ENCODE results near the gene RCE1. TPM values are rescaled to one million over a fixed set of nuclear protein-coding genes. Genes with fewer than 3 reads are reported as not detected.

The RCE1 gene
- total RNA-seq, 1 donor from 2014 or later: 25.5 TPM

- intact Hi-C loops (cut with micrococcal nuclease): loop anchor here (5.0 kb wide), 3 partner anchors 113 to 663 kb away; partner anchors contain the start of genes CDK2AP2, PC, PITPNM1 and RBM4B
Measured at GRCh38 chr11:66844496-66845142, 1.4 kb downstream of the RCE1 start.

DNA sequence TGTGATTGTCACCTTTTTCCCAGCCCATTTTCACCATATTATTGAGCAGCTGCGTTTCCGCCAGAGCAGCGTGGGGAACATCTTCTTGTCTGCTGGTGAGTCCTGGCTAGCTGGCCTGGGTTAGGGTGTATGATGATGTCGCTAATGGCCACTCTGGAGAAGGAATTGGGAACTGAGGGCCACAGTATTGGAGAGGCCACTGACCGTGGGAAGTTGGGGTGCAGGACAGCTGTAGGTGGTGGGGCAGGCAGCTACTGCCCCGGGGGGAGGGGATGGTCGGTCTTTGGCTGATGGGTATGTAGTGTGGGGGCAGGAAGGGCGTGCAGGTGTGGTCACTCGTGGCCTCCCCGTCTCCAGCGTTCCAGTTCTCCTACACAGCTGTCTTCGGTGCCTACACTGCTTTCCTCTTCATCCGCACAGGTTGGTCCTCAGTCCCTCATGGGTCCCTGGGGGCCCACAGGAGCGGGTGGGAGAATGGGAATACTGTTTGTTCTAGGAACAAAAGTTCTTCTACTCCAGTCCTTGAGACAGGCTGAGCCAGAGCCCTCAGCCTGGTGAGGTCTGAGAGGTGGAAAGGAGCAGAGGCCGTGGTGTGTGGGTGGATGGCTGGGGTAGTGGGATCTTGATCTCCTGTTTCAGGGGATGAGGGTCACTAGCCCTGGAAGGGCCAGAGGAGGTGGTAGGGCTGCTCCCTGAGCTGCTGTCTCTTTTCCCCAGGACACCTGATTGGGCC lies 2.1 kb downstream of the RCE1 start:
- intact Hi-C loops (cut with micrococcal nuclease): no loop called here

DNA sequence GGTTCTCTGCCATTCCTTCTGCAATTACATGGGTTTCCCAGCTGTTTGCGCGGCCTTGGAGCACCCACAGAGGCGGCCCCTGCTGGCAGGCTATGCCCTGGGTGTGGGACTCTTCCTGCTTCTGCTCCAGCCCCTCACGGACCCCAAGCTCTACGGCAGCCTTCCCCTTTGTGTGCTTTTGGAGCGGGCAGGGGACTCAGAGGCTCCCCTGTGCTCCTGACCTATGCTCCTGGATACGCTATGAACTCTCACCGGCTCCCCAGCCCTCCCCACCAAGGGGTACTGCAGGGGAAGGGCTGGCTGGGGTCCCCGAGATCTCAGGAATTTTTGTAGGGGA lies 2.6 kb downstream of the RCE1 start:
- intact Hi-C loops (cut with micrococcal nuclease): no loop called here

GRCh38 chr11:66846671-66847091 lies 3.4 kb downstream of the RCE1 start:
- intact Hi-C loops (cut with micrococcal nuclease): no loop called here

- intact Hi-C loops (cut with micrococcal nuclease): no loop called here
Measured at GRCh38 chr11:66847461-66848232, 4.4 kb downstream of the RCE1 start.

GRCh38 chr11:66848671-66849500 lies 5.6 kb downstream of the RCE1 start:
- intact Hi-C loops (cut with micrococcal nuclease): no loop called here

DNA sequence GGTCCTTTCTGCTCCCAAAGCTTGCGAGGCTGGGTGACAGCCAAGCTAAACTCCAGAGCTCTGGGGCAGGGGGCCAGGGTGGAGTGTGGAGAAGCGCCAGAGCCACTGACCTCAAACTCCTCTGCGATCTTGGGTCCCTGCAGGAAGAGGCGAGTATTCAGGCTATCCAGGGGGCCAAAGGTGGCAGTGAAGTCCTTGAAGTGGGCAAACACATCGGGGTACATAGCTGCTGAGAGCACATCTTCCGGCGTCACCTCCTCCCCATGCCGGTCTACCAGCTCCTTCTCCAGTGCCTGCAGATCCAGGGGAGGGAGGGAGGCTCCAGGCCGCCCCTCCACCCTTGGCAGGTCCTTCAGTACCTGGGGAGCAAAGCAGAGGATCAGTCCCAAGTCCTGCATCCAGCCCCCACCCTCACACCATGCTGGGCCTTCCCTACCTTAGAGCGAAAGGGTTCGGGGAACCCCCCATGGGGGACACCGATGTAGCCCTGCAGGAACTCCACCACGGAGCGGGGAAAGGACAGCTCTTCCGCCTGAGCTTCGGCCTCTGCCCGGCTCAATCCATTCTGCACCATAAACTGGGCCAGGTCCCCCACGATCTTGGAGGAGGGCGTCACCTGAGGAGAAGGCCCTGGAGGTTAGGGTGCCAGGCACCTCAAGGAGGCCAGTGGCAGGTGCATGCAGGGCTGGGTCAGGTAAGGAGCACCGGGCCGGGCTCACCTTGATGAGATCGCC lies 6.4 kb downstream of the RCE1 start:
- intact Hi-C loops (cut with micrococcal nuclease): no loop called here

- intact Hi-C loops (cut with micrococcal nuclease): no loop called here
Measured at GRCh38 chr11:66850235-66850587, 7.0 kb downstream of the RCE1 start.

GRCh38 chr11:66850588-66851238 lies 7.5 kb downstream of the RCE1 start:
- intact Hi-C loops (cut with micrococcal nuclease): no loop called here

- intact Hi-C loops (cut with micrococcal nuclease): no loop called here
Measured at GRCh38 chr11:66851239-66851596, 8.0 kb downstream of the RCE1 start.

DNA sequence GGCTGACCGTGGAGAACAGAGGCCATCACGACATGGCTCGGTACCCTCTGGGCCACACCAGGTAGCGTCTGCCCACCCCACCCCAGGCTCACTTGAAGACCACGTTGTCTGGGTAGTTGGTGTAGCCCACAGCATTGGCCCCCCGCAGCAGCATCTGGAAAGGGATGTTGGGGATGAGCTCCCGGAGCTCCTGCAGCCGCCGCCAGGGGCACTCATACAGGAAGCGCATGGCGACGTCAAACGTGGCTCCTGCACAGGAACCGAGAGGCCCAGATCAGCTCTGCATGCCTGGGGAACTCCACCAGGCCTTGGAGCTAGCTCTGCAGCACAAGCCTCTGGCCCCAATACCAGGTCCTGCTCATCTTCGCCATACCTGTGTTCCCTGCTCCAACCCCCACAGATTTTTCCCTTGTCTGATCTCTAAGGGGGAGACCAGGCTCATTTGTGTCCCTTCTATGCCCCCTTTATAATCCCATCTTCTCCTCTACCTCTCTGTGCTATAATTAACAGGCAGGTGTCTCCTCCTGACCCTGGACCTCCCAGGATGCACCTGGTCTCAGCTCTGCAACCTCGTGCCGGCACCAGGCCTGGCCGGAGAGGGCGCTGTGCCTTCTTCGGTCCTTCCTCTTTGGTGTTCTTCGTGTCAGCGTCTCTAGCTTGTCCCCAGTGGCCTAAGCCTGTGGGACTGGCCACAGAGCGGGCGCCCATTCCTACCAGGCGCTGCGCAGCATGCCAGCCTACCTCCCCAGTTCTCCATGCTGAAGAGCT lies 8.6 kb downstream of the RCE1 start:
- intact Hi-C loops (cut with micrococcal nuclease): no loop called here

DNA sequence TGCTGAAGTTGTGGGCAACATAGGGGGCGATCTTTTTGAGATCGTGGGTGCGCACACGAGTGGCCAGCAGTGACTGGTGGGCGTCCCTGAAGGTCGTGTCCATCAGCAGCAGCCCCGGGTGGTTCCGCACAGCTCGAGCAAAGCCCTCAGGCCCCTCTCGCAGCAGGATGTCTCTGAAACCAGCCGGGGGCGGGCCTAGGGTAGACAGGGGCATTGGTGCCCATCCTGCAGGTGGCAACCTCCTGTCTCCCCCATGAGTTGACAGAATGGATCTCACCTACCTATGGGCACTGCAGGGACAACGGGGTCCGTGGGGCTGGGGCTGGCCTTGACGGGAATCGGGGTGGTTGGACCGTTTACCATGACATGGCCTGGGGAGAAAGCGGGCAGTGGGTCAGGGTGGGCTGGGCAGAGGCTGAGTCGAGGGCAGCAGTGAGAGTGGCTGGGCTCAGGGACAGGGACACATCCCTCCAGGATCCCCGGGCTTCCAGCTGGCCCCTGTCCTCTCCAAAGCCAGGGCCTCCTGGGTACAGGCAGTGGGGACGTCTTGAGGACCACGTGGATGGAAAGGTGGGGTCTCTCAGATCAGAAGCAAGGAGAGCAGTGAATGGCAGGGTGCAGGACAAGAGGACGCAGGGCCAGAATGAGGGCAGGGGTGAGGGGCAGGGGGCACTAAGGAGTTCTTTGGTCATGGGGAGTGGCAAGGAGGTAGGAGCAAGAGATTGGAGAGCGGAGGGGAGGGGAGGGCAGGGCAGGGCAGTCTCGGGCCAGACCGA lies 9.4 kb downstream of the RCE1 start:
- intact Hi-C loops (cut with micrococcal nuclease): no loop called here

DNA sequence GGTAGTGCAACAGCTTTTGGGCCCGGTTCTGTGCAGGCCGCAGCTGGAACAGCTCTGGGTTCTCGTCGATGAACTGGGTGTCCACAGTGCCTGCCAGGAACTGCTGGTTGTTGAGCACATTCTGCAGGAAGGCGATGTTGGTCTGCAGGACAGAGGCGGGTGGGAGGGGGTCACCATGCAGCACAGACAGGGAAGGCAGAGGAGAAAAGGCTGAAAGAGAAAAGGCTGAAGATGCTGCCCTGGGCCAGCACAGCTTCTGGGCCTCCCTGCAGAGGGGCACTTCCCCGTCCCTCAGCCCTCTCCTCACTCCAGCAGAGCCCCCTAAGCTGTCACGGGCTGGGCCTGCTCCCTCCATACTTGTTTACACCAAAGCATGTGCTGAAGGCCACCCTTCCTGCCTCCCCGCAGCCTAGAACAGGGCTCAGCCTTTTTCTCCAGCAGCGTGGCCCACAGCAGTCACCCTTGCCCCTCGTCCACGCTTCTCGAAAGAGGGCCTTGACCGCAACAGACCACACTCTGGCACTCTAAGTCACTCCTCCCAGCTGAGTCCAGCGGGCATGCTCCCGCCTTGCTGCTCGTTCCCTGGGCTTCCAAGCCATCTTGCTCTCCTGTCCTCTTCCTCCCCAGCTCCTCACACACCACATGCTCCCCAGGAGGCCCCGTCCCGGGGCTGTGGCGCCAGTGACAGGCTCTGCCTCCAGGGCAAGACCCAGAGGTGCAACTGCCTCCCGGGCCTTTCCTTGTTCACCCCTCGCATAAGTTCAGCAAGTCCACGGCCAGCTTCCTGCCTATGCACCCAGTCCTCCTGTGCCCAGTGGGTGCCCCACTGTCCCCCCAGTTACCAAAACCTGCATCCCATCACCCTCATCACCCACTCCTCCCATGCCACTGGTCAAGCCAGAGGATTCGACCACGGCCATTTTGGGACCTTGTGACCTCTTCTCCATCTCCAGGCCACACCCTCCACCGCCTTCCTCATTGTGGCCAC lies 10.3 kb downstream of the RCE1 start:
- intact Hi-C loops (cut with micrococcal nuclease): no loop called here

DNA sequence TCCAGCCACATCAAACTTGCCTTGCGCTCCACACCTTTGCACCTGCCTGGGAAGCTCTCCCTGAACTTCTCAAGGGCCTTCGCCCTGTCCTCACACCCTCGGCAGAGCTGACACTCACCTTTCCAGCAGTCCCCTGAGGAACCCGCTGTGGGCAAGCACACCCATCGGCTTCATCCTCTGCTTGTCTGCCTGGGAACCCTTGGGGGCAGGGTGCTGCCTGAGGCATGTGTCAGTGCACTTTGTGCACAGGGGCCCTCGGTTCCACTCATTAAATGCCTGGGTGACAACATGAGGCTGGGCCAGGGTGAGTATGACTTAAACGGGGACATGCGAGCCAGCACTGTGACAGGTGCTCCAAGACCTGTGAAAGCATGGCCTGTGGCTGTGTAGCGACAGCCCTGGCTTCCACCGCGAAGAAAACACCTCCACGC lies 11.0 kb downstream of the RCE1 start:
- intact Hi-C loops (cut with micrococcal nuclease): no loop called here

DNA sequence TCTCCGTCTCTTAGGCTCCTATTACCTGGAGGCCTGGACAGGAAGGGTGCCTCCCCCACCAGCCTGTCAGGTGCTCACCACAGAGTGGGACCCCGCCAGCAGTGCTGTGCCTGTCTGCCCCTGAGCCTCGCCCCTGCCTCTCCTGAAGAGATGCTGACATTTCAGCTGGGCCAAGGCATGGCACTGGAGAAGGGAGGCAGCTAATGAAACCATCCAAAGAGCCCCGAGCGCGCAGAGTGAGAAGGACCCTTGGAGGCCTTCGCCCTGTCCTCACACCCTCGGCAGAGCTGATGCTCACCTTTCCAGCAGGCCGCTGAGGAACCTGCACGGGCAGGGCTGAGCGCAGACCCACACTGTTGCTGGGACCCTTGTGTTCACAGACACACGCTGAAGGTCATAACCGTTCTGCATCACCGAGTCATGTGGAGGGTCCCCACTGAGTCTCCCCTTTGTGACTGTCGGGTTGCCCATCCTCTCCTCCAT lies 11.5 kb downstream of the RCE1 start:
- intact Hi-C loops (cut with micrococcal nuclease): no loop called here

DNA sequence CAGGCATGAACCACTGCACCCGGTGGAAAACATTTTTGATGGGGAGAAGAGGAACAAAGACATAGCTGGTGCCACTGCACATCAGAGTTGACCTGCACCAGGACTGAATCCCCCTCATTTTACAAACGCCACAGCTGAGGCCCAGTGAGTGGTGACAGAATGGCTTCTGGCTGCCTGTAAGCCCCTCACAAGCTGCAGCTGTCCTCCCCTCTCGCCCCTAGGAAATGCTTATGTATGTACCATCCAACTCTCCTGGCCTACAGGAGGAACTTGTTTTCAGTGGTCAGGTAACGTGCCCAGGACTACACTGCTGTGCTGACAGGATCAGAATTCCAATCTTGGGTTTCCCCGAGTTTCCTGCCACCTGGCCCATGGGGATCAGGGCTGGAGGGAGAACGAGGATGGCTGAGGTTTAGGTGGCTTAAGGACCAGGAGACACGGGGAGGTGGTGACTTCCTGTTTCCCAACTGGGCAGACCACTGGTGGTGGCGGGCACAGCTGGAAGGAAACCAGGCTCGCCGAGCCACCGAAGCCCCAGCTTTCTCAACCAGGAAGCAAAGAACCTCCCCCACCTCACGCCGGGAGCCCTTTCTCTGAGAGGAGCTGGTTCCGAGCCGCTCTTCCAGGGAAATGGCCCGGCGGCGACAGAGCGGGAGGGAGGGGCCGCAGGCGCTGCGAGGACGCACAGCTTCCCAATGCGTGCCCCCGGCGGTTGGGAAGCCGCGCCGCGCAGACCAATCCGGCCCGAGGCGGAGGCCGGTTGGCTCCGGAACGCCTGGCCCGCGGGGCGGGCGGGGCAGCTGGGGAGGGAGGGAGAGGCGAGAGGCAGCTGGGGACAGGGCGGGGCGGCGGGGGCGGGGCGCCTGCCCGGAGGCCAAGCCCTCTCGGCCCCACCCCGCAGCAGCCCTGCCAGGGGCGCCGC lies 12.6 kb downstream of the RCE1 start:
- intact Hi-C loops (cut with micrococcal nuclease): loop anchor here (1.0 kb wide), 2 partner anchors 13 to 102 kb away; partner anchors contain the start of genes PC and RCE1
